HepG2 (cell line): Measurements from ENCODE around the gene MT1M. TPM values are rescaled to one million over a fixed set of nuclear protein-coding genes. Genes with fewer than 3 reads are reported as not detected.

Source experiments
- ATAC-seq: fragments of 200-7000 bp; cut with Tn5 transposase; 3 replicates; pipeline ENCODE4 v1.9.1; 2020; ENCODE audit warnings: mild to moderate bottlenecking, moderate library complexity
- BruUV-seq: library from RNA; stranded (reverse); fragments of 400-500 nt; replicated peaks from 2 replicates; lab custom pipeline; 2021; lab: Mats Ljungman, UMichigan
- CTCF ChIA-PET: fragments of 300-600 bp; formaldehyde crosslinking; extraction: SDS; loops from one replicate; lab custom pipeline; 2021; ENCODE audit warnings: low total read pairs, inconsistent platforms, low intra/inter-chr PET ratio; lab: Yijun Ruan, JAX
- POLR2A ChIA-PET: fragments of 350-600 bp; sonication (Branson Sonifier 250); formaldehyde crosslinking; loops from one replicate; lab custom pipeline; 2020; ENCODE audit warnings: antibody characterized with exemption, inconsistent platforms; lab: Yijun Ruan, JAX
- DNase-seq: peaks from one replicate; pipeline ENCODE4 v3.0.0-alpha.2; 2015; ENCODE audit warnings: low spot score
- FAIRE-seq: peaks from 3 replicates; lab custom pipeline; 2011; peaks lifted over from hg19 to GRCh38; lab: Jason Lieb, UNC
- H2AFZ ChIP-seq: one replicate; pipeline ENCODE4 v1.6.1; 2011; ENCODE audit warnings: low read length, inconsistent platforms
- H3K27ac ChIP-seq: fragments of 300-600 bp; 3 replicates; pipeline ENCODE4 v1.8.0; 2011; ENCODE audit warnings: mixed run types, mild to moderate bottlenecking, mixed read lengths, low read length, inconsistent platforms; ENCODE audit not compliant: insufficient read depth; ENCODE audit errors: extremely low read length
- H3K27me3 ChIP-seq, 2 experiments: fragments of 200-600 bp in 1 of 2; 2 replicates in 1 of 2; 3 replicates in 1 of 2; pipeline versions ENCODE4 v1.6.0 to v1.8.0; 2011; ENCODE audit warnings: low read length in 2 of 2, mild to moderate bottlenecking in 2 of 2, moderate library complexity in 2 of 2, inconsistent platforms in 1 of 2; ENCODE audit not compliant: insufficient read depth in 2 of 2, control insufficient read depth in 1 of 2
- H3K36me3 ChIP-seq, 2 experiments: fragments of 200-600 bp in 1 of 2; replicated peaks in 1 of 2; 2 replicates in 1 of 2; 3 replicates in 1 of 2; pipeline versions ENCODE4 v1.5.1 to v1.8.0; 2011; ENCODE audit warnings: low read length in 2 of 2, inconsistent platforms in 1 of 2; ENCODE audit not compliant: insufficient read depth in 2 of 2, control insufficient read depth in 1 of 2
- H3K4me1 ChIP-seq: 2 replicates; pipeline ENCODE4 v1.5.1; 2012; ENCODE audit warnings: low read length, inconsistent platforms; ENCODE audit not compliant: insufficient read depth
- H3K4me2 ChIP-seq: 2 replicates; pipeline ENCODE4 v1.6.0; 2011; ENCODE audit warnings: low read depth, low read length, inconsistent platforms
- H3K4me3 ChIP-seq, 3 experiments: fragments of 200-600 bp in 1 of 3; sonication (generic), shearing (Covaris generic) in 1 of 3; replicated peaks in 1 of 3; 2 replicates each; pipeline ENCODE4 v1.5.1; 2011 to 2016; ENCODE audit warnings: low read length in 3 of 3, inconsistent platforms in 2 of 3, low read depth in 2 of 3, mild to moderate bottlenecking in 2 of 3, control low read depth in 1 of 3, mixed read lengths in 1 of 3; ENCODE audit not compliant: insufficient read depth in 1 of 3
- H3K79me2 ChIP-seq: one replicate; pipeline ENCODE4 v1.6.1; 2011; ENCODE audit warnings: low read length, inconsistent platforms; ENCODE audit not compliant: insufficient read depth
- H3K9ac ChIP-seq: 2 replicates; pipeline ENCODE4 v1.6.0; 2011; ENCODE audit warnings: mild to moderate bottlenecking, low read depth, low read length, inconsistent platforms; ENCODE audit not compliant: insufficient read depth
- H3K9me3 ChIP-seq: 2 replicates; pipeline ENCODE4 v1.5.1; 2012; ENCODE audit warnings: mild to moderate bottlenecking, low read length
- H4K20me1 ChIP-seq: 2 replicates; pipeline ENCODE4 v1.6.0; 2011; ENCODE audit warnings: inconsistent platforms, mild to moderate bottlenecking, low read length, moderate library complexity; ENCODE audit not compliant: insufficient read depth
- ARHGAP35 ChIP-seq: sonication (generic); formaldehyde crosslinking; IDR thresholded peaks from 2 replicates; pipeline ENCODE4 v1.9.0; 2022; ENCODE audit warnings: mild to moderate bottlenecking, inconsistent platforms, moderate library complexity, missing genetic modification reagents, borderline replicate concordance
- MBNL3 ChIP-seq: fragments of 250-450 bp; sonication (Bioruptor Pico); conservative IDR thresholded peaks from 2 replicates; pipeline ENCODE4 v1.8.0; 2022; ENCODE audit warnings: mild to moderate bottlenecking, inconsistent platforms
- PCBP1 ChIP-seq: fragments of 200-400 bp; formaldehyde crosslinking; IDR thresholded peaks from 2 replicates; pipeline ENCODE4 v1.6.1; 2017; ENCODE audit warnings: mild to moderate bottlenecking, low read depth, low read length, borderline replicate concordance
- POLR2G ChIP-seq: fragments of 200-400 bp; formaldehyde crosslinking; IDR thresholded peaks from 2 replicates; pipeline ENCODE4 v1.6.1; 2018; ENCODE audit warnings: mild to moderate bottlenecking, low read depth, low read length, moderate library complexity
- RCOR2 ChIP-seq: IDR thresholded peaks from 2 replicates; pipeline ENCODE4 v1.6.1; 2016; ENCODE audit warnings: missing biosample characterization, missing genetic modification reagents
- SIN3A ChIP-seq: IDR thresholded peaks from 2 replicates; pipeline ENCODE4 v1.6.1; 2011; ENCODE audit warnings: low read depth, mild to moderate bottlenecking, control low read depth, low read length, borderline replicate concordance
- SNAPC2 ChIP-seq: sonication (generic); formaldehyde crosslinking; IDR thresholded peaks from 2 replicates; pipeline ENCODE4 v1.8.1; 2022; ENCODE audit warnings: mild to moderate bottlenecking, missing genetic modification reagents
- ZBTB46 ChIP-seq: sonication (generic); formaldehyde crosslinking; IDR thresholded peaks from 2 replicates; pipeline ENCODE4 v1.4.0; 2020; ENCODE audit warnings: mild to moderate bottlenecking, missing genetic modification reagents, borderline replicate concordance
- ZFX ChIP-seq: sonication (generic); formaldehyde crosslinking; IDR thresholded peaks from 2 replicates; pipeline ENCODE4 v1.4.0; 2020; ENCODE audit warnings: mild to moderate bottlenecking, low read depth, missing genetic modification reagents, moderate library complexity
- ZNF451 ChIP-seq: sonication (generic); formaldehyde crosslinking; IDR thresholded peaks from 2 replicates; pipeline ENCODE4 v1.5.0; 2020; ENCODE audit warnings: mild to moderate bottlenecking, missing genetic modification reagents
- ZNF564 ChIP-seq: sonication (generic); formaldehyde crosslinking; IDR thresholded peaks from 2 replicates; pipeline ENCODE4 v1.8.1; 2023; ENCODE audit warnings: mild to moderate bottlenecking, missing genetic modification reagents
- ZNF577 ChIP-seq: sonication (generic); formaldehyde crosslinking; IDR thresholded peaks from 2 replicates; pipeline ENCODE4 v1.4.0; 2020; ENCODE audit warnings: mild to moderate bottlenecking, low read depth, missing genetic modification reagents, borderline replicate concordance
- ZNF580 ChIP-seq: IDR thresholded peaks from 2 replicates; pipeline ENCODE4 v1.6.1; 2016; ENCODE audit warnings: low read depth, borderline replicate concordance
- ZNF782 ChIP-seq: sonication (generic); formaldehyde crosslinking; IDR thresholded peaks from 2 replicates; pipeline ENCODE4 v1.4.0; 2020; ENCODE audit warnings: missing genetic modification reagents, mild to moderate bottlenecking, borderline replicate concordance
- ZSCAN30 ChIP-seq: sonication (generic); formaldehyde crosslinking; IDR thresholded peaks from 2 replicates; pipeline ENCODE4 v1.5.0; 2020; ENCODE audit warnings: mild to moderate bottlenecking, missing genetic modification reagents
- WGBS: methylation state at CpG from one replicate; pipeline ENCODE4 v1.1.6; 2017; ENCODE audit warnings: low lambda C conversion rate; 5-methylcytosine and 5-hydroxymethylcytosine counted together
- in situ Hi-C: cut with HindIII; loops from 2 replicates; pipeline ENCODE4 v1.10.0; 2017; ENCODE audit warnings: low pct_unique_long_range_greater_than_20kb; ENCODE audit not compliant: extremely low pct_ligation_motif_present
- intact Hi-C: fragments of 100-400 bp; cut with micrococcal nuclease; formaldehyde crosslinking; loops from one replicate; pipeline ENCODE4 v1.10.0; 2022; ENCODE audit not compliant: unreplicated experiment
- polyA plus RNA-seq, 8 experiments: library from polyadenylated mRNA; depleted of rRNA in 3 of 8; stranded (reverse) in 7 of 8; unstranded in 1 of 8; fragments of >200 nt; fragmentation: Illumina TruSeq in 4 of 8; extraction: Trizol in 4 of 8; gene quantifications; 2 replicates each; pipeline versions ENCODE4 v1.2.1 to v1.2.3, GENCODE V29; 2011 to 2016; ENCODE audit warnings: low read depth in 4 of 8, missing spikeins in 1 of 8, mixed read lengths in 1 of 8; ENCODE audit not compliant: insufficient read depth in 1 of 8
- total RNA-seq, 5 experiments: library from RNA; depleted of rRNA; stranded (reverse); fragments of >200 nt; fragmentation: Illumina TruSeq; extraction: Trizol; gene quantifications; 2 replicates each; pipeline ENCODE4 v1.2.3, GENCODE V29; 2016; ENCODE audit warnings: low read depth in 1 of 5

Gene MT1M
- total and polyA plus RNA-seq, 2 of the 13 experiments (the other 11 are each of a cell fraction or from before 2014, with no cell fraction given): 4.6 TPM; not detected in 1

GRCh38 chr16:56639045-56639444, 6.6 kb downstream of the MT1M start:
- in situ Hi-C loops (no loop called here), intact Hi-C loops (no loop called here)
- ChIA-PET CTCF (no interaction called here), POLR2A (interaction anchor here (1.4 kb wide), 1 partner anchor 43 kb away, joined by 3 read pairs; the partner anchor contains the start of gene MT1X)
- TF ChIP-seq ZBTB46 (CRISPR knock-in tag) (no peak), POLR2G (no peak), ZNF782 (no peak), ZNF451 (no peak), ZNF577 (CRISPR knock-in tag) (no peak), MBNL3 (no peak), ZSCAN30 (no peak), ZNF564 (CRISPR knock-in tag) (no peak), SIN3A (no peak), PCBP1 (no peak), RCOR2 (no peak), ARHGAP35 (no peak), ZFX (CRISPR knock-in tag) (no peak), SNAPC2 (CRISPR knock-in tag) (no peak), ZNF580 (CRISPR knock-in tag) (no peak)
- no peaks in the 10 kb centered on the region for H3K36me3 ChIP-seq
- no peaks in the 10 kb centered on the region for H3K9me3 ChIP-seq
- 0% methylated on average over 1 of the region's 1 CpG for WGBS
- BruUV-seq: no TSS peak
- ATAC-seq: no peak
- H3K4me1 ChIP-seq: peaks cover 44% of the 10 kb centered on the region
- H2AFZ ChIP-seq: no peak overlapping the region
- peak overlapping the region; percentile 66; the same call in 1 of the 2 replicates for H3K4me2 ChIP-seq
- peaks cover 7 to 66% of the 10 kb centered on the region in 2 experiments; a peak in 4 of 5 replicates for H3K27me3 ChIP-seq
- no peaks in the 10 kb centered on the region for H3K79me2 ChIP-seq
- no peaks in the 10 kb centered on the region for H4K20me1 ChIP-seq
- peak overlapping the region in 1 of 3 experiments; percentile 44; a peak in 1 of 6 replicates for H3K4me3 ChIP-seq
- H3K9ac ChIP-seq: no peak overlapping the region
- no peak for FAIRE-seq
- no peak for DNase-seq
- no peak overlapping the region for H3K27ac ChIP-seq
